DND-41 (cell line): ENCODE data around the gene OSCP1.

ENCODE experiments used
- ATAC-seq: fragments of 200-7000 bp; cut with Tn5 transposase; 3 replicates; pipeline ENCODE4 v1.9.1; 2021; ENCODE audit warnings: low read depth; ENCODE audit not compliant: insufficient read depth
- DNase-seq: peaks from one replicate; pipeline ENCODE4 v3.0.0-alpha.2; 2020
- H2AFZ ChIP-seq: 2 replicates; pipeline ENCODE4 v1.6.0; 2012; ENCODE audit warnings: low read depth, low read length
- H3K27ac ChIP-seq: 2 replicates; pipeline ENCODE4 v1.5.1; 2012; ENCODE audit warnings: low read length, inconsistent platforms
- H3K27me3 ChIP-seq: fragments of 200-600 bp; sonication (generic); 2 replicates; pipeline ENCODE4 v1.6.0; 2012; ENCODE audit warnings: low read length, mild to moderate bottlenecking, inconsistent platforms; ENCODE audit not compliant: insufficient read depth, poor library complexity
- H3K36me3 ChIP-seq: 2 replicates; pipeline ENCODE4 v1.5.1; 2012; ENCODE audit warnings: low read length, inconsistent platforms; ENCODE audit not compliant: insufficient read depth
- H3K4me1 ChIP-seq: 2 replicates; pipeline ENCODE4 v1.5.1; 2012; ENCODE audit warnings: mild to moderate bottlenecking, low read length; ENCODE audit not compliant: insufficient read depth
- H3K4me2 ChIP-seq: 2 replicates; pipeline ENCODE4 v1.6.0; 2012; ENCODE audit warnings: mild to moderate bottlenecking, moderate library complexity, low read length, inconsistent platforms; ENCODE audit not compliant: insufficient read depth
- H3K4me3 ChIP-seq, 2 experiments: fragments of 200-600 bp in 1 of 2; shearing (Covaris generic) in 1 of 2; 2 replicates each; pipeline ENCODE4 v1.5.1; 2012 to 2016; ENCODE audit warnings: inconsistent platforms in 2 of 2, low read length in 2 of 2, mild to moderate bottlenecking in 2 of 2, low read depth in 1 of 2, moderate library complexity in 1 of 2
- H3K79me2 ChIP-seq: 2 replicates; pipeline ENCODE4 v1.6.0; 2012; ENCODE audit warnings: low read length, inconsistent platforms; ENCODE audit not compliant: insufficient read depth
- H3K9ac ChIP-seq: 2 replicates; pipeline ENCODE4 v1.6.0; 2012; ENCODE audit warnings: low read depth, mild to moderate bottlenecking, inconsistent platforms, low read length, moderate library complexity
- H3K9me3 ChIP-seq: 2 replicates; pipeline ENCODE4 v1.5.1; 2012; ENCODE audit warnings: low read length, moderate library complexity, mild to moderate bottlenecking, inconsistent platforms; ENCODE audit not compliant: insufficient read depth, severe bottlenecking
- H4K20me1 ChIP-seq: 2 replicates; pipeline ENCODE4 v1.6.0; 2012; ENCODE audit warnings: low read length; ENCODE audit not compliant: insufficient read depth
- EZH2 ChIP-seq: IDR thresholded peaks from 3 replicates; pipeline ENCODE4 v1.6.1; 2012; ENCODE audit warnings: borderline replicate concordance, low read depth, mild to moderate bottlenecking, moderate library complexity, low read length, inconsistent platforms; ENCODE audit not compliant: severe bottlenecking
- TF ChIP-seq, protein P1 (sequence below): IDR thresholded peaks from 2 replicates; pipeline ENCODE4 v1.5.1; 2012; ENCODE audit warnings: borderline replicate concordance, low read length, moderate library complexity, mild to moderate bottlenecking; ENCODE audit not compliant: poor library complexity, severe bottlenecking; ENCODE audit errors: extremely low read depth

The OSCP1 gene

DNA sequence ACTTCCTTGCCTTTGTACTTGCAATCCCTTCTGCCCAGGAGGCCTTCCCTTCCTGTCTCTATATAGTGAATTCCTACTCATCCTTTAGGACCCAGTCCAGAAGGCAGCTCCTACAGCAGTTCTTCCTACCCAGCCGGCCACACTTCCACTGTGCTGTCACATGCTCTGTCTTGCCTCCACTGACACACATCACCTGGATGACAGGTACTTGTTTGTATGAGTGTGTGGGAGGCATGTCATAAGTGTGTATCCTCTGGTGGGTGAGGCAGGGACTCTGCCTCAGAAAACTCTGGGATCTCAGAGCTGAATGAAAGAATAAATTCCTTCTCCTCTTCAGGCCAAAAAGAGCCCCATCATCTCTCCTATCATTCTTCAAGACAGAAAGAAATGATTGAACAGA lies 5.1 kb upstream of the OSCP1 start:
- peaks cover 53% of the 10 kb centered on the region for H3K36me3 ChIP-seq
- H3K27me3 ChIP-seq = no peaks in the 10 kb centered on the region
- peaks cover 4% of the 10 kb centered on the region for H3K79me2 ChIP-seq
- no peak for ATAC-seq
- H3K9ac ChIP-seq = no peak overlapping the region
- H3K4me2 ChIP-seq = no peak overlapping the region
- no peaks in the 10 kb centered on the region; the same call in 1 of the 2 replicates for H4K20me1 ChIP-seq
- no peaks in the 10 kb centered on the region for H3K9me3 ChIP-seq
- H3K4me3 ChIP-seq = no peak overlapping the region
- peaks cover 38% of the 10 kb centered on the region for H3K4me1 ChIP-seq
- no peak for DNase-seq
- TF ChIP-seq, protein P1, sequence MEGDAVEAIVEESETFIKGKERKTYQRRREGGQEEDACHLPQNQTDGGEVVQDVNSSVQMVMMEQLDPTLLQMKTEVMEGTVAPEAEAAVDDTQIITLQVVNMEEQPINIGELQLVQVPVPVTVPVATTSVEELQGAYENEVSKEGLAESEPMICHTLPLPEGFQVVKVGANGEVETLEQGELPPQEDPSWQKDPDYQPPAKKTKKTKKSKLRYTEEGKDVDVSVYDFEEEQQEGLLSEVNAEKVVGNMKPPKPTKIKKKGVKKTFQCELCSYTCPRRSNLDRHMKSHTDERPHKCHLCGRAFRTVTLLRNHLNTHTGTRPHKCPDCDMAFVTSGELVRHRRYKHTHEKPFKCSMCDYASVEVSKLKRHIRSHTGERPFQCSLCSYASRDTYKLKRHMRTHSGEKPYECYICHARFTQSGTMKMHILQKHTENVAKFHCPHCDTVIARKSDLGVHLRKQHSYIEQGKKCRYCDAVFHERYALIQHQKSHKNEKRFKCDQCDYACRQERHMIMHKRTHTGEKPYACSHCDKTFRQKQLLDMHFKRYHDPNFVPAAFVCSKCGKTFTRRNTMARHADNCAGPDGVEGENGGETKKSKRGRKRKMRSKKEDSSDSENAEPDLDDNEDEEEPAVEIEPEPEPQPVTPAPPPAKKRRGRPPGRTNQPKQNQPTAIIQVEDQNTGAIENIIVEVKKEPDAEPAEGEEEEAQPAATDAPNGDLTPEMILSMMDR = no peak
- TF ChIP-seq EZH2 = no peak
- no peak overlapping the region for H3K27ac ChIP-seq
- H2AFZ ChIP-seq = no peak overlapping the region

DNA sequence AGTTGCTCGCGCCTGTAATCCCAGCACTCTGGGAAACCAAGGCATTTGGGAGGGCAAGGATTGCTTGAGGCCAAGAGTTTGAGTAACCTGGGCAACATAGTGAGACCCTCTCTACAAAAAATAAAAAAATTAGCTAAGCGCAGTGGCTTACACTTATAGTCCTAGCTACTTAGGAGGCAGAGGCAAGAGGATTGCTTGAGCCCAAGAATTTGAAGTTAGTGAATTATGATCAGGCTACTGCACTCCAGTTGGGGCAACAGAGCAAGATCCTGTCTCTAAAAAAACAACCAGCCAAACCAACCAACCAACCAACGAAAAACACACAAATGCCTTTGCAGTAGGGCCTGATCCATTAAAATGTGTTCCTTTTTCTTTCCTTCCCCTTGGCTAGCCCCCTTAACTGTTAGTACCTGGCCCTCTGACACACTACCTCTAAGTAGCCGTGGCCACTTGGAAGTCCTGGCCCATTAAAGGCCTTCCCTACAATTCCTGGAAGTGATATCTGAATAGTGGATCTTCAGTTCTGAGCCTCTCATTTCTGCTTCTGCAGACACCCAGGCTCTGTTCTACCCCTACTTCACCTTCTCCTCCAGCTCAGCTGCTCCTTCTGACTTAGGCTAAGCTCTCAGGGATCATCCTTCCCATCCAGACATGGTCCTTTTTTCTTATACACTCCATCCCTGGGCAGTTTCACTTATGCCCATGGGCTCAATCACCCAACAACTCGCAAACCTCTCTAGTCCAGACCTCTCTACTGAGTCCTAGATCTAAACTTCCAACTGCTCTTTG lies 3.5 kb upstream of the OSCP1 start:
- H3K4me3 ChIP-seq = no peak overlapping the region
- no peaks in the 10 kb centered on the region for H3K9me3 ChIP-seq
- no peak overlapping the region for H3K27ac ChIP-seq
- no peaks in the 10 kb centered on the region for H3K27me3 ChIP-seq
- no peak for ATAC-seq
- DNase-seq = no peak
- TF ChIP-seq, protein P1 = no peak
- TF ChIP-seq EZH2 = no peak
- peaks cover 39% of the 10 kb centered on the region for H3K4me1 ChIP-seq
- no peaks in the 10 kb centered on the region; the same call in 1 of the 2 replicates for H4K20me1 ChIP-seq
- no peak overlapping the region for H3K9ac ChIP-seq
- H2AFZ ChIP-seq = no peak overlapping the region
- peaks cover 39% of the 10 kb centered on the region for H3K36me3 ChIP-seq
- peaks cover 4% of the 10 kb centered on the region for H3K79me2 ChIP-seq
- H3K4me2 ChIP-seq = no peak overlapping the region

DNA sequence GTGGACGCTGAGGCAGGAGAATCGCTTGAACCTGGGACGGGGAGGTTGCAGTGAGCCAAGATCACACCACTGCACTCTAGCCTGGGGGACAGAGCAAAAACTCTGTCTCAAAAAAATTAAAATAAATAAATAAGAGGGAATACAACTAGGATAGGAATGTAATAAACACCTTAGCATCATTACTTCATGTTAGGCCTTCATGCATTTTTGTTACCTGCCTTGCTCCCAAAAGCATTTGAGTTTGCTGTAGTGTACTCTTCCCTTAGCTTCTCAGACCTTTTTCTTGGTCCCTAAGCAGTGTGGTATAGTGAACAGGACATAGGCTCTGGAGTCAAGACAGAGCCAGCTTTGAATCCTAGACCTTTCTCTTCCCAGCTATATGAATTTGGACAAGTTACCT lies 2.8 kb upstream of the OSCP1 start:
- H3K27ac ChIP-seq = no peak overlapping the region
- no peaks in the 10 kb centered on the region for H3K9me3 ChIP-seq
- H3K4me1 ChIP-seq = peaks cover 34% of the 10 kb centered on the region
- no peaks in the 10 kb centered on the region; the same call in 1 of the 2 replicates for H4K20me1 ChIP-seq
- no peak for DNase-seq
- ATAC-seq = no peak
- TF ChIP-seq EZH2 = no peak
- TF ChIP-seq, protein P1 = no peak
- H3K79me2 ChIP-seq = peaks cover 4% of the 10 kb centered on the region
- H3K4me2 ChIP-seq = no peak overlapping the region
- no peak overlapping the region for H3K9ac ChIP-seq
- H2AFZ ChIP-seq = no peak overlapping the region
- no peaks in the 10 kb centered on the region for H3K27me3 ChIP-seq
- H3K4me3 ChIP-seq = no peak overlapping the region
- peaks cover 34% of the 10 kb centered on the region for H3K36me3 ChIP-seq
